T1000 (cell line): ENCODE measurements around the gene HDAC7.

Source experiments
- DNase-seq: peaks from one replicate; lab custom pipeline; 2025; ENCODE audit warnings: mixed read lengths; lab: John Stamatoyannopoulos, UW

HDAC7 gene

GRCh38 chr12:47793015-47793681, 26.6 kb downstream of the HDAC7 start:
- no peak for DNase-seq

- DNase-seq: no peak
These were observed 27.8 kb downstream of the HDAC7 start for GRCh38 chr12:47791874-47792273.

- no peak for DNase-seq
These were observed 28.4 kb downstream of the HDAC7 start for GRCh38 chr12:47791351-47791746.

- DNase-seq: no peak
These were observed 28.9 kb downstream of the HDAC7 start for GRCh38 chr12:47790676-47791350.

GRCh38 chr12:47789712-47790489, 29.8 kb downstream of the HDAC7 start:
- DNase-seq: no peak

GRCh38 chr12:47789141-47789540, 30.6 kb downstream of the HDAC7 start:
- no peak for DNase-seq

GRCh38 chr12:47787596-47788319, 31.9 kb downstream of the HDAC7 start:
- DNase-seq: no peak

- no peak for DNase-seq
These were observed 32.9 kb downstream of the HDAC7 start for GRCh38 chr12:47786662-47787280.

- DNase-seq: no peak
These were observed 33.6 kb downstream of the HDAC7 start for GRCh38 chr12:47785887-47786661.

GRCh38 chr12:47785036-47785886, 34.4 kb downstream of the HDAC7 start:
- no peak for DNase-seq

GRCh38 chr12:47783821-47784819, 35.6 kb downstream of the HDAC7 start:
- DNase-seq: no peak

GRCh38 chr12:47783024-47783755, 36.5 kb downstream of the HDAC7 start:
- DNase-seq: no peak

- DNase-seq: no peak
These were observed 37.3 kb downstream of the HDAC7 start for GRCh38 chr12:47782372-47782770.

- no peak for DNase-seq
These were observed 38.0 kb downstream of the HDAC7 start for GRCh38 chr12:47781479-47782371.

GRCh38 chr12:47779943-47780504, 39.7 kb downstream of the HDAC7 start:
- no peak for DNase-seq

GRCh38 chr12:47779301-47779942, 40.3 kb downstream of the HDAC7 start:
- peak; percentile 81 for DNase-seq
